22Rv1 (cell line): ENCODE measurements around the gene RPTOR.

ENCODE experiments used
- ZFX ChIP-seq: fragments of 450-650 bp; IDR thresholded peaks from 2 replicates; pipeline ENCODE4 v1.6.1; 2017; ENCODE audit warnings: antibody characterized with exemption, borderline replicate concordance
- TF ChIP-seq, protein P1 (sequence below): fragments of 450-650 bp; IDR thresholded peaks from 2 replicates; pipeline ENCODE4 v1.5.1; 2017; ENCODE audit warnings: mild to moderate bottlenecking

GRCh38 chr17:80639658-80640057 is 95.0 kb downstream of the RPTOR start:
- TF ChIP-seq, protein P1, sequence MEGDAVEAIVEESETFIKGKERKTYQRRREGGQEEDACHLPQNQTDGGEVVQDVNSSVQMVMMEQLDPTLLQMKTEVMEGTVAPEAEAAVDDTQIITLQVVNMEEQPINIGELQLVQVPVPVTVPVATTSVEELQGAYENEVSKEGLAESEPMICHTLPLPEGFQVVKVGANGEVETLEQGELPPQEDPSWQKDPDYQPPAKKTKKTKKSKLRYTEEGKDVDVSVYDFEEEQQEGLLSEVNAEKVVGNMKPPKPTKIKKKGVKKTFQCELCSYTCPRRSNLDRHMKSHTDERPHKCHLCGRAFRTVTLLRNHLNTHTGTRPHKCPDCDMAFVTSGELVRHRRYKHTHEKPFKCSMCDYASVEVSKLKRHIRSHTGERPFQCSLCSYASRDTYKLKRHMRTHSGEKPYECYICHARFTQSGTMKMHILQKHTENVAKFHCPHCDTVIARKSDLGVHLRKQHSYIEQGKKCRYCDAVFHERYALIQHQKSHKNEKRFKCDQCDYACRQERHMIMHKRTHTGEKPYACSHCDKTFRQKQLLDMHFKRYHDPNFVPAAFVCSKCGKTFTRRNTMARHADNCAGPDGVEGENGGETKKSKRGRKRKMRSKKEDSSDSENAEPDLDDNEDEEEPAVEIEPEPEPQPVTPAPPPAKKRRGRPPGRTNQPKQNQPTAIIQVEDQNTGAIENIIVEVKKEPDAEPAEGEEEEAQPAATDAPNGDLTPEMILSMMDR, result no peak
- TF ChIP-seq ZFX, result no peak
